EH (cell line): ENCODE results near the gene KRTAP22-1.

Experiments used
- DNase-seq: peaks from one replicate; pipeline ENCODE4 v3.0.0-alpha.2; 2015; ENCODE audit warnings: low read depth

Gene KRTAP22-1

DNA sequence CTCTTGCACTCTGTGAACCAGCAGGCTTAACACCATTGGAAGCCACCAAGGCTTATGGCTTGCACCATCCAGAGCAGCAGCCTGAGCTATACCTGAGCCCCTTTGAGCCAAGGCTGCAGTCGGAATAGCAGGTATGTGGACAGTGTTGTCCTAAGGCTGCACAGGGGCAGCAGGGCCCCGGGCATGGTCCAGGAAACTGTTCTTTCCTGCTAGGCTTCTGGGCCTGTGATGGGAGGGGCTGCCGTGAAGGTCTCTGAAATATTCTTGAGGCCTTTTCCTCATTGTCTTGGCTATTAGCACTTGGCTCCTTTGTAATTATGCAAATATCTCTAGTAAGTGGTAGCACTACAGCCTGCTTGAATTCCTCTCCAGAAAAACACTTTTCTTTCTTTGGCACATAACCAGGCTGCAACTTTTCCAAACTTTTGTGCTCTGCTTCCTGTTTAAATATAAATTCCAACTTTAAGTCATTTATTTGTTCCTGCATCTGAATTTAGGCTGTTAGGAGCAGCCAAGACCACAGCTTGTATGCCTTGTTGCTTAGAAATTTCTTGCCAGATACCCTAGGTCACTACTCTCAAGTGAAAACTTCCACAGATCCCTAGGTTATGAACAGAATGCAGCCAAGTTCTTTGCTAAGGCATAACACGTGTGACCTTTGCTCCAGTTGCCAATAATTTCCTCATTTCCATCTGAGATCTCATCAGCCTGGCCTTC lies 24.7 kb downstream of the KRTAP22-1 start:
- no peak for DNase-seq

- DNase-seq, result no peak
These were observed 27.2 kb downstream of the KRTAP22-1 start for GRCh38 chr21:30628109-30628508.

DNA sequence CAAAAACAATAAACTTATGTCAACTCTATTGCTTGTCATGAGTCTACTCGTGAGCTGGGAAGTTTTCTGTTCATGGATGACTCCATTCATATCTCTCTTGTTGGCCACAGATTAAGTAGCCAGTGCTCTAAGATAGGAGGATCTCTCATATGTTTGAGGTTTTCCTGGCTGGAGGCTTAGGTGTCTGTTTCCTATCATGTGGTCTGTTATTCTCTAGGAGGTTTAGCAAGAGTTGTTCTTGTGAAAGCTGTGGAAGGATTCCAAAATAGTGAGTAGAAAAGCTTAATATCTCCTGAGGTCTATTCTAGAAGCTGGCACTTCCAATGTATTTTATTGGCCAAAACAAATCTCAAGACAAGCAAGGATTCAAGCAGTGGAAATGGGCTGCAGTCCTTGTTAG lies 28.3 kb downstream of the KRTAP22-1 start:
- DNase-seq, result no peak

DNA sequence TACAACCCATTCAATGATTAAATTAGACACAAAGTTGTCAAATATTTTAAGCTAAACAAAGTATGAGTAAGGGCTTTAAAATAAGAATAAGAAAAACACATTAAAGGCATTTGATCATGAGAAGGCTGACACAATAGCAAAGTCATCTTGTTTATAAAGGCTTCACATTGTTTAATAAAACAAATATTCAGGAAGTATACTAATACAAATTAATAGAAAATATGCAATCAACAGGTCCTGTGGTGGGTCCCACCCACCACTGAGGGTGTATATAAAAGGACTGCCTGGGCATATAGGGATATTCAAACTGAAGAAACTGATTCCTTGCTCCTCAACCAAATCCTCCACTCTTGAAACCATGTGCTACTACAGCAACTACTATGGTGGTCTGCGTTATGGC lies 34.0 kb downstream of the KRTAP22-1 start, which contains the start of gene KRTAP20-2:
KRTAP20-2 (plus strand) TSS at position 301 of the 400 bp plus-strand sequence; CDS start at position 359, 58 bp downstream.
- DNase-seq, result no peak

DNA sequence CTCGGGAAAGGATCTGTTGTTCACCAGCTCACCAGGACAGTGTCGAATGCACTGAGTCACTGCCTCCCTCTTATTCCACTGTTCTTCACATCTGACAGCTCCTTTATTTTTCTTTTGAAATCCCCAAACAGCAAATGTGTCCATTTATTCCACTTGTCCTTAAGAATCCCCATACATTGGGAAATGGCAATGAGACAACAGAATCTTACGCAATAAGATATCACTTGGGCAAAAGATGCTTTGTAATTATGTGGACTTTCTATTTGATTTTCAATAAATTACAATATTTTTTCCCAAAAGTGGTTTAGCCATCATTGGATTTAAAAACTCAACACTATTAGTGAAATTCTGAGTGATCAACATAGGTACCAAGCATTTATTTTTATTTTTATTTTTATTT lies 37.8 kb downstream of the KRTAP22-1 start:
- DNase-seq, result no peak

- DNase-seq, result no peak
These were observed 41.7 kb downstream of the KRTAP22-1 start, which contains the start of gene KRTAP20-3 for GRCh38 chr21:30642564-30642963. TSS of gene KRTAP20-3 (plus strand) at chr21:30642864.

DNA sequence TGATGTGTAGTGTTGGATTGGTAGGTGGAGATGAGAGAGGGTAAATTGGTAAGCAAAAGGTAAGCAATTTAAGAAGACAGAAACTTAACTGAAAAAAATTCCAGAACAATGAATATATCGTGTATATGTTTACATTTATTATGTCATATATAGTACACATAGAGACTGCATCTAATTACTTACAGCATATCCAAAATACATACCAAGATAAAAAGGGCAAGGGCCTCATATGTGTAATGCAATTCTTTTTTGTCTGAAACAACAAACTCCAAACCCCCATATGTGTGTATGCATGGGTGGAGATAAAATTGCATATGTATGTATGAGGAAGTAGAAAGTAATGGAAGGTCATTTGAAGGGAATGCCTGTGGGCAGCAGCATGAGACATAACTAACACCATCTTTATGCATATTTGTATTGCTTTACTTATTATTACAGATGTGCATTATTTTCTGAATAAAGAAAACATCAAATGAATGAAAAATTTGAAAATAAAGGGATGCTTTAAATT lies 46.1 kb downstream of the KRTAP22-1 start:
- no peak for DNase-seq
